Lower lobe of right lung (tissue), 2 donors: ENCODE data around the gene ASB8. TPM values are rescaled to one million over a fixed set of nuclear protein-coding genes. Genes with fewer than 3 reads are reported as not detected.
A peak's percentile ranks its signal among the peaks of the same experiment; 100 is the strongest.
"Not testable (repeated sequence)": the region's sequence is repeated elsewhere in the genome, so short reads cannot be mapped to it uniquely, and the experiment has no call there.

Experiments used
- ATAC-seq, 2 donors: fragments of 200-7000 bp; cut with Tn5 transposase; one replicate each; pipeline ENCODE4 v1.9.1; 2020 to 2022; ENCODE audit warnings: mild to moderate bottlenecking in 2 of 2, moderate library complexity in 2 of 2
- DNase-seq: peaks from one replicate; pipeline ENCODE4 v3.0.0-alpha.2; 2020
- H3K27ac ChIP-seq: fragments of 200-600 bp; one replicate; pipeline ENCODE4 v1.8.0; 2022
- H3K27me3 ChIP-seq: fragments of 200-600 bp; one replicate; pipeline ENCODE4 v1.8.0; 2022; ENCODE audit warnings: low read depth
- H3K36me3 ChIP-seq: fragments of 200-600 bp; one replicate; pipeline ENCODE4 v1.8.0; 2022; ENCODE audit warnings: mild to moderate bottlenecking
- H3K4me1 ChIP-seq: fragments of 200-600 bp; one replicate; pipeline ENCODE4 v1.8.0; 2022
- H3K4me3 ChIP-seq: fragments of 200-600 bp; one replicate; pipeline ENCODE4 v1.8.0; 2022; ENCODE audit warnings: mild to moderate bottlenecking
- H3K9me3 ChIP-seq: fragments of 200-600 bp; one replicate; pipeline ENCODE4 v1.8.0; 2022
- CTCF ChIP-seq: fragments of 200-600 bp; IDR thresholded peaks from one replicate; pipeline ENCODE4 v1.8.0; 2022; ENCODE audit warnings: antibody characterized with exemption, mild to moderate bottlenecking
- intact Hi-C: fragments of 100-400 bp; cut with DNase I; formaldehyde crosslinking; loops from one replicate; pipeline ENCODE4 v1.11.0; 2022
- total RNA-seq: library from RNA; stranded (reverse); fragmentation: NEBNext Ultra II Directional; extraction: Animal tissue kit (Norgen Biotek cat#: 25700); gene quantifications from one replicate; pipeline ENCODE4 v1.2.1, GENCODE V29; 2021
- donor health status: DM: no; HTN: yes; CAD: no; lungs with severe emphysema.

The ASB8 gene
- total RNA-seq, 1 donor from 2014 or later = 40.9 TPM

GRCh38 chr12:48119078-48119833, 38.1 kb downstream of the ASB8 start, which contains the start of gene PFKM:
TSS of gene PFKM (plus strand) at chr12:48119364. CDS start at chr12:48122775, 3,411 bp downstream.
- intact Hi-C loops = no loop called here
- no peaks in the 10 kb centered on the region for H3K4me1 ChIP-seq
- DNase-seq = peak; percentile 80
- peak within 1 kb of the TSS; percentile 70 for H3K4me3 ChIP-seq
- peaks cover 15% of the 10 kb centered on the region for H3K36me3 ChIP-seq
- peak within 1 kb of the TSS; percentile 26 for H3K27ac ChIP-seq
- no peak for TF ChIP-seq CTCF
- no peaks in the 10 kb centered on the region for H3K27me3 ChIP-seq
- no peaks in the 10 kb centered on the region for H3K9me3 ChIP-seq
- ATAC-seq = peak; percentile 99 to 100

- no peak for TF ChIP-seq CTCF
- Histone ChIP-seq H3K27ac (no peak overlapping the region), H3K4me1 (no peaks in the 10 kb centered on the region), H3K36me3 (peaks cover 8% of the 10 kb centered on the region), H3K27me3 (no peaks in the 10 kb centered on the region), H3K9me3 (no peaks in the 10 kb centered on the region), H3K4me3 (peak overlapping the region; percentile 70)
- intact Hi-C loops = no loop called here
- peak in 1 of 2 donors; percentile 63 for ATAC-seq
- no peak for DNase-seq
These were observed 38.9 kb downstream of the ASB8 start for GRCh38 chr12:48118284-48118871.

GRCh38 chr12:48115957-48116356, 41.4 kb downstream of the ASB8 start:
- H3K36me3 ChIP-seq = no peaks in the 10 kb centered on the region
- no peak overlapping the region for H3K4me3 ChIP-seq
- intact Hi-C loops = no loop called here
- ATAC-seq (no peak), DNase-seq (no peak)
- H3K27me3 ChIP-seq = no peaks in the 10 kb centered on the region
- H3K27ac ChIP-seq = no peak overlapping the region
- no peak for TF ChIP-seq CTCF
- no peaks in the 10 kb centered on the region for H3K9me3 ChIP-seq
- no peaks in the 10 kb centered on the region for H3K4me1 ChIP-seq

GRCh38 chr12:48111312-48111693, 46.0 kb downstream of the ASB8 start:
- H3K27ac ChIP-seq, H3K36me3 ChIP-seq, H3K4me1 ChIP-seq, H3K27me3 ChIP-seq, H3K4me3 ChIP-seq, DNase-seq, ATAC-seq, H3K9me3 ChIP-seq, intact Hi-C loops: not testable (repeated sequence)

- intact Hi-C loops = no loop called here
- no peak for TF ChIP-seq CTCF
- Histone ChIP-seq H3K27ac (no peak overlapping the region), H3K4me3 (no peak overlapping the region), H3K4me1 (peaks cover 7% of the 10 kb centered on the region), H3K36me3 (no peaks in the 10 kb centered on the region), H3K9me3 (no peaks in the 10 kb centered on the region), H3K27me3 (no peaks in the 10 kb centered on the region)
- peak; percentile 86 to 88 for ATAC-seq
- no peak for DNase-seq
These were observed 46.5 kb downstream of the ASB8 start for GRCh38 chr12:48110691-48111311.

- no peak for TF ChIP-seq CTCF
- intact Hi-C loops = no loop called here
- no peak for ATAC-seq
- Histone ChIP-seq H3K27me3 (no peaks in the 10 kb centered on the region), H3K27ac (no peak overlapping the region), H3K9me3 (no peaks in the 10 kb centered on the region), H3K4me3 (no peak overlapping the region), H3K4me1 (peaks cover 17% of the 10 kb centered on the region), H3K36me3 (no peaks in the 10 kb centered on the region)
- DNase-seq = no peak
These were observed 47.9 kb downstream of the ASB8 start for GRCh38 chr12:48109424-48109823.
